PFSK-1 (cell line): ENCODE data around the gene IL17F.

Source experiments
- FOXP2 ChIP-seq: optimal IDR thresholded peaks from 2 replicates; pipeline ENCODE3; 2011; ENCODE audit warnings: borderline replicate concordance, control low read depth, inconsistent platforms; ENCODE audit not compliant: insufficient read depth; ENCODE audit errors: extremely low read length, extremely low read depth
- POLR2AphosphoS5 ChIP-seq: IDR thresholded peaks from 2 replicates; pipeline ENCODE4 v1.6.1; 2012; ENCODE audit warnings: low read depth, mild to moderate bottlenecking, control low read depth, low read length, moderate library complexity
- SIN3A ChIP-seq: IDR thresholded peaks from 2 replicates; pipeline ENCODE4 v1.6.1; 2012; ENCODE audit warnings: mild to moderate bottlenecking, low read length, moderate library complexity, borderline replicate concordance; ENCODE audit not compliant: insufficient read depth
- TAF1 ChIP-seq: IDR thresholded peaks from 2 replicates; pipeline ENCODE4 v1.6.1; 2012; ENCODE audit warnings: low read length, control low read depth, borderline replicate concordance; ENCODE audit not compliant: insufficient read depth
- TF ChIP-seq, protein P1 (sequence below), 2 experiments: IDR thresholded peaks; 2 replicates each; pipeline versions ENCODE4 v1.6.1 to v1.8.0; 2011 to 2012; ENCODE audit warnings: low read depth in 2 of 2, low read length in 2 of 2, control low read depth in 1 of 2, inconsistent platforms in 1 of 2, mild to moderate bottlenecking in 1 of 2, moderate library complexity in 1 of 2; ENCODE audit not compliant: insufficient read depth in 1 of 2

The IL17F gene

DNA sequence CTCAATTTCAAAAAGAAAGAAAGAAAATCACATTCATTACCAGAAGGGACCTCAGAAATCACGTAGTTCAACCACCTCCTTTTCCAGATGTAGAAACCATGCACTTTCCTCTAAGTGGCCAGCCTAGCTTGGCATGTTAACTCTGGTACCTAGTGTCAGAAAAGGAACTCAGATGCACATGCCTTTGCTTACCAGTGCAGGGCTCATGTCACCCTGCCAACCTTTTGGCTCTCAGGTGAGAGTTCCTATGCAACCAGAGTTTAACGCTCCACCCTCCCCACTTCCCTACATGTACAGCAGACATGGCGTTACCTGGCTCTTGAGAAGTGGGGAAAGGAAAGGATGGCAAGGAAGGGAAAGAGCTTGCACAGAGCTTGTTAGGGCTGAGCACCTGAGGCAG lies 16.3 kb upstream of the IL17F start:
- TF ChIP-seq TAF1: no peak

DNA sequence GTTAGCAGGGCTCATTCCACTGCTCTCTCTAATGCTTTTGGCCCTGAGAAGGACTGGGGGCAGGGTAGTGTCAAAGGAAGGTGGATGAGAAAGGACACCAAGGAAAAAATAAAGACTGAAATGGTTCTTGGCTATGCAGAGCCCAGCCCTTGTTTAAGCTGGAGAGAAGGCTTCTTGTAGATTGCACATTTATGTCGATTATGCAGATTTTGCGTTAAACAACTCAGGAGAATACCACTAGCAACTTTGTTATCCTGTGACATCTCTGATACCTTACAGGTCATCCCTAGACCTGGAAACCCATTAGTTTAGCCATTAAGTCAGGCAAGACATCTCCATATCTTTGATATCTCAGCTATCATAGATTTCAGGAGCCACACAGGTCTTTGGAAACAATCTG lies 11.1 kb upstream of the IL17F start:
- TF ChIP-seq, protein P1, sequence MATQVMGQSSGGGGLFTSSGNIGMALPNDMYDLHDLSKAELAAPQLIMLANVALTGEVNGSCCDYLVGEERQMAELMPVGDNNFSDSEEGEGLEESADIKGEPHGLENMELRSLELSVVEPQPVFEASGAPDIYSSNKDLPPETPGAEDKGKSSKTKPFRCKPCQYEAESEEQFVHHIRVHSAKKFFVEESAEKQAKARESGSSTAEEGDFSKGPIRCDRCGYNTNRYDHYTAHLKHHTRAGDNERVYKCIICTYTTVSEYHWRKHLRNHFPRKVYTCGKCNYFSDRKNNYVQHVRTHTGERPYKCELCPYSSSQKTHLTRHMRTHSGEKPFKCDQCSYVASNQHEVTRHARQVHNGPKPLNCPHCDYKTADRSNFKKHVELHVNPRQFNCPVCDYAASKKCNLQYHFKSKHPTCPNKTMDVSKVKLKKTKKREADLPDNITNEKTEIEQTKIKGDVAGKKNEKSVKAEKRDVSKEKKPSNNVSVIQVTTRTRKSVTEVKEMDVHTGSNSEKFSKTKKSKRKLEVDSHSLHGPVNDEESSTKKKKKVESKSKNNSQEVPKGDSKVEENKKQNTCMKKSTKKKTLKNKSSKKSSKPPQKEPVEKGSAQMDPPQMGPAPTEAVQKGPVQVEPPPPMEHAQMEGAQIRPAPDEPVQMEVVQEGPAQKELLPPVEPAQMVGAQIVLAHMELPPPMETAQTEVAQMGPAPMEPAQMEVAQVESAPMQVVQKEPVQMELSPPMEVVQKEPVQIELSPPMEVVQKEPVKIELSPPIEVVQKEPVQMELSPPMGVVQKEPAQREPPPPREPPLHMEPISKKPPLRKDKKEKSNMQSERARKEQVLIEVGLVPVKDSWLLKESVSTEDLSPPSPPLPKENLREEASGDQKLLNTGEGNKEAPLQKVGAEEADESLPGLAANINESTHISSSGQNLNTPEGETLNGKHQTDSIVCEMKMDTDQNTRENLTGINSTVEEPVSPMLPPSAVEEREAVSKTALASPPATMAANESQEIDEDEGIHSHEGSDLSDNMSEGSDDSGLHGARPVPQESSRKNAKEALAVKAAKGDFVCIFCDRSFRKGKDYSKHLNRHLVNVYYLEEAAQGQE (IDR thresholded peaks at IDR 0.05; ENCODE audit: insufficient read depth in 1 of 2, low read depth in 2 of 2, low read length in 2 of 2): no peak

GRCh38 chr6:52254731-52255378 lies 10.6 kb upstream of the IL17F start:
- no peak for TF ChIP-seq TAF1
- TF ChIP-seq, protein P1 (IDR thresholded peaks at IDR 0.05; ENCODE audit: insufficient read depth in 1 of 2, low read depth in 2 of 2, low read length in 2 of 2): no peak

- TF ChIP-seq, protein P1 (IDR thresholded peaks at IDR 0.05; ENCODE audit: insufficient read depth in 1 of 2, low read depth in 2 of 2, low read length in 2 of 2): 0 out of 4 replicates have a peak, but pooled peaks of 1 of the 2 experiments have one; percentile 8
- TF ChIP-seq POLR2AphosphoS5: no peak
Measured at GRCh38 chr6:52253494-52253893, 9.2 kb upstream of the IL17F start.

GRCh38 chr6:52251113-52251512 lies 6.8 kb upstream of the IL17F start:
- TF ChIP-seq POLR2AphosphoS5: no peak
- TF ChIP-seq SIN3A: no peak
- no peak for TF ChIP-seq TAF1

- no peak for TF ChIP-seq POLR2AphosphoS5
- TF ChIP-seq TAF1: no peak
- TF ChIP-seq SIN3A: no peak
- TF ChIP-seq, protein P1 (IDR thresholded peaks at IDR 0.05; ENCODE audit: insufficient read depth in 1 of 2, low read depth in 2 of 2, low read length in 2 of 2): no peak
- no peak for TF ChIP-seq FOXP2
Measured at GRCh38 chr6:52249078-52249477, 4.8 kb upstream of the IL17F start.
